ENCODE measurements around the gene PRKCE. TPM values are rescaled to one million over a fixed set of nuclear protein-coding genes. Genes with fewer than 3 reads are reported as not detected.

Gene PRKCE
- polyA plus RNA-seq, 3 donors: 1.3 to 7.7 (median 2.3) TPM

- H3K36me3 ChIP-seq (replicated peaks in 1 of 2; ENCODE audit: control insufficient read depth in 1 of 2, insufficient read depth in 2 of 2, low read length in 2 of 2): peaks cover 8 to 61% of the 10 kb centered on the region in 2 donors
- 68% methylated on average over 3 of the region's 3 CpGs for WGBS (ENCODE audit: insufficient coverage)
- H3K27ac ChIP-seq (ENCODE audit: low read depth in 1 of 2, low read length in 2 of 2): no peak overlapping the region
- no peaks in the 10 kb centered on the region for H4K20me1 ChIP-seq (ENCODE audit: insufficient read depth, low read length)
- H2AFZ ChIP-seq (ENCODE audit: insufficient read depth, low read depth, low read length, poor library complexity, severe bottlenecking): no peak overlapping the region
- H3K4me3 ChIP-seq (replicated peaks in 1 of 3; ENCODE audit: low read depth in 2 of 3, low read length in 3 of 3): no peak overlapping the region
- no peak for TF ChIP-seq CTCF (IDR thresholded peaks at IDR 0.05)
- no peaks in the 10 kb centered on the region for H3K4me1 ChIP-seq (ENCODE audit: control insufficient read depth in 1 of 2, insufficient read depth in 2 of 2, low read length in 2 of 2)
- DNase-seq: no peak
- no peaks in the 10 kb centered on the region for H3K79me2 ChIP-seq (ENCODE audit: insufficient read depth, low read length)
- no peak overlapping the region for H3K9ac ChIP-seq (ENCODE audit: insufficient read depth, low read length, poor library complexity, severe bottlenecking)
- Mint-ChIP-seq H3K27me3 (ENCODE audit: low read depth in 3 of 3) (peaks cover 0 to 2% (median 0%) of the 10 kb centered on the region in 3 donors), H3K4me1 (peaks cover 4% of the 10 kb centered on the region), H3K9me3 (no peaks in the 10 kb centered on the region), H3K27ac (no peak overlapping the region), H3K4me3 (no peak overlapping the region), H3K36me3 (peaks cover 45 to 54% of the 10 kb centered on the region in 2 donors)
- intact Hi-C loops (cut with micrococcal nuclease): loop anchor here (10.0 kb wide), 2 partner anchors 352 to 632 kb away; no protein-coding TSS in a partner anchor
- H3K4me2 ChIP-seq (replicated peaks; ENCODE audit: extremely low read depth, low read length, poor library complexity, severe bottlenecking): no peak overlapping the region
- H3K27me3 ChIP-seq (ENCODE audit: control insufficient read depth in 2 of 2, insufficient read depth in 2 of 2, low read length in 2 of 2): no peaks in the 10 kb centered on the region
- no peaks in the 10 kb centered on the region for H3K9me3 ChIP-seq (replicated peaks in 1 of 2; ENCODE audit: control insufficient read depth in 1 of 2, insufficient read depth in 1 of 2, low read length in 2 of 2)
Observed at GRCh38 chr2:46012618-46013240, 361.3 kb downstream of the PRKCE start.

GRCh38 chr2:46013726-46014125, 362.3 kb downstream of the PRKCE start:
- H3K9ac ChIP-seq (ENCODE audit: insufficient read depth, low read length, poor library complexity, severe bottlenecking): no peak overlapping the region
- no peaks in the 10 kb centered on the region for H3K9me3 ChIP-seq (replicated peaks in 1 of 2; ENCODE audit: control insufficient read depth in 1 of 2, insufficient read depth in 1 of 2, low read length in 2 of 2)
- no peaks in the 10 kb centered on the region for H3K27me3 ChIP-seq (ENCODE audit: control insufficient read depth in 2 of 2, insufficient read depth in 2 of 2, low read length in 2 of 2)
- H3K27me3 Mint-ChIP-seq (ENCODE audit: low read depth in 3 of 3): peaks cover 0 to 2% (median 0%) of the 10 kb centered on the region in 3 donors
- no peaks in the 10 kb centered on the region for H3K9me3 Mint-ChIP-seq
- peaks cover 4% of the 10 kb centered on the region for H3K4me1 Mint-ChIP-seq
- H3K4me3 Mint-ChIP-seq: no peak overlapping the region
- H3K79me2 ChIP-seq (ENCODE audit: insufficient read depth, low read length): no peaks in the 10 kb centered on the region
- H3K36me3 ChIP-seq (replicated peaks in 1 of 2; ENCODE audit: control insufficient read depth in 1 of 2, insufficient read depth in 2 of 2, low read length in 2 of 2): peaks cover 0 to 54% of the 10 kb centered on the region in 2 donors
- H3K4me3 ChIP-seq (replicated peaks in 1 of 3; ENCODE audit: low read depth in 2 of 3, low read length in 3 of 3): no peak overlapping the region
- H3K4me1 ChIP-seq (ENCODE audit: control insufficient read depth in 1 of 2, insufficient read depth in 2 of 2, low read length in 2 of 2): no peaks in the 10 kb centered on the region
- no peak overlapping the region for H3K27ac ChIP-seq (ENCODE audit: low read depth in 1 of 2, low read length in 2 of 2)
- WGBS (ENCODE audit: insufficient coverage): 100% methylated on average over 3 of the region's 5 CpGs
- no peak for DNase-seq
- no peak overlapping the region for H2AFZ ChIP-seq (ENCODE audit: insufficient read depth, low read depth, low read length, poor library complexity, severe bottlenecking)
- H3K36me3 Mint-ChIP-seq: peaks cover 43 to 53% of the 10 kb centered on the region in 2 donors
- no peak overlapping the region for H3K4me2 ChIP-seq (replicated peaks; ENCODE audit: extremely low read depth, low read length, poor library complexity, severe bottlenecking)
- no peak for TF ChIP-seq CTCF (IDR thresholded peaks at IDR 0.05)
- intact Hi-C loops (cut with micrococcal nuclease): loop anchor here (10.0 kb wide), 2 partner anchors 351 to 631 kb away; no protein-coding TSS in a partner anchor
- no peak overlapping the region for H3K27ac Mint-ChIP-seq
- H4K20me1 ChIP-seq (ENCODE audit: insufficient read depth, low read length): no peaks in the 10 kb centered on the region
